ENCODE results near the gene CCRL2. TPM values are rescaled to one million over a fixed set of nuclear protein-coding genes. Genes with fewer than 3 reads are reported as not detected.

Gene CCRL2
- total and polyA plus RNA-seq, 8 donors = 0.24 to 2.2 (median 0.82) TPM

- FAIRE-seq (no peak), ATAC-seq (peak in 1 of 4 donors; percentile 24), DNase-seq (no peak)
- Histone ChIP-seq H3K27ac (no peak overlapping the region), H3K4me1 (peaks cover 0 to 5% (median 0%) of the 10 kb centered on the region in 3 donors), H3K4me3 (no peak overlapping the region), H3K9me3 (no peaks in the 10 kb centered on the region), H3K36me3 (no peaks in the 10 kb centered on the region), H3K27me3 (no peaks in the 10 kb centered on the region)
- intact Hi-C loops (cut with DNase I) = no loop called here
- no peak for TF ChIP-seq CTCF (IDR thresholded peaks at IDR 0.05)
- 81 to 85% methylated on average over 7 of the region's 7 CpGs for WGBS, 2 donors
Measured at GRCh38 chr3:46416811-46417510, 9.9 kb downstream of the CCRL2 start.

GRCh38 chr3:46417841-46418611 lies 11.0 kb downstream of the CCRL2 start:
- H3K27me3 ChIP-seq = no peaks in the 10 kb centered on the region
- WGBS, 2 donors = 84 to 86% methylated on average over 9 of the region's 9 CpGs
- ATAC-seq (no peak), DNase-seq (no peak), FAIRE-seq (no peak)
- H3K4me3 ChIP-seq = no peak overlapping the region
- TF ChIP-seq CTCF (IDR thresholded peaks at IDR 0.05) = no peak
- intact Hi-C loops (cut with DNase I) = no loop called here
- no peaks in the 10 kb centered on the region for H3K36me3 ChIP-seq
- H3K4me1 ChIP-seq = peaks cover 0 to 5% (median 0%) of the 10 kb centered on the region in 3 donors
- no peak overlapping the region for H3K27ac ChIP-seq
- no peaks in the 10 kb centered on the region for H3K9me3 ChIP-seq

GRCh38 chr3:46419816-46420215 lies 12.8 kb downstream of the CCRL2 start:
- no peaks in the 10 kb centered on the region for H3K36me3 ChIP-seq
- H3K4me3 ChIP-seq = no peak overlapping the region
- H3K9me3 ChIP-seq = no peaks in the 10 kb centered on the region
- H3K27ac ChIP-seq = no peak overlapping the region
- DNase-seq = no peak
- 94 to 99% methylated on average over 4 of the region's 4 CpGs for WGBS, 2 donors
- H3K4me1 ChIP-seq = peaks cover 0 to 5% (median 0%) of the 10 kb centered on the region in 3 donors
- ATAC-seq = no peak
- intact Hi-C loops (cut with DNase I) = no loop called here
- no peak for TF ChIP-seq CTCF (IDR thresholded peaks at IDR 0.05)
- H3K27me3 ChIP-seq = no peaks in the 10 kb centered on the region
- no peak for FAIRE-seq

- TF ChIP-seq CTCF (IDR thresholded peaks at IDR 0.05) = no peak
- no peak for DNase-seq
- WGBS, 2 donors = 93 to 95% methylated on average over 2 of the region's 2 CpGs
- H3K4me1 ChIP-seq = peaks cover 0 to 5% (median 0%) of the 10 kb centered on the region in 3 donors
- no peaks in the 10 kb centered on the region for H3K9me3 ChIP-seq
- intact Hi-C loops (cut with DNase I) = no loop called here
- H3K36me3 ChIP-seq = no peaks in the 10 kb centered on the region
- H3K4me3 ChIP-seq = no peak overlapping the region
- H3K27ac ChIP-seq = no peak overlapping the region
- H3K27me3 ChIP-seq = no peaks in the 10 kb centered on the region
- no peak for FAIRE-seq
- no peak for ATAC-seq
Measured at GRCh38 chr3:46420931-46421330, 13.9 kb downstream of the CCRL2 start.

GRCh38 chr3:46422617-46423016 lies 15.6 kb downstream of the CCRL2 start:
- intact Hi-C loops (cut with DNase I) = no loop called here
- ATAC-seq = no peak
- WGBS, 2 donors = 93 to 97% methylated on average over 6 of the region's 6 CpGs

More at GRCh38 chr3:46422617-46423016, 15.6 kb downstream of the CCRL2 start:
- no peaks in the 10 kb centered on the region for H3K4me1 ChIP-seq
- FAIRE-seq = no peak
- no peaks in the 10 kb centered on the region for H3K27me3 ChIP-seq
- H3K36me3 ChIP-seq = no peaks in the 10 kb centered on the region
- no peak overlapping the region for H3K4me3 ChIP-seq
- no peak for DNase-seq
- no peak for TF ChIP-seq CTCF (IDR thresholded peaks at IDR 0.05)
- no peaks in the 10 kb centered on the region for H3K9me3 ChIP-seq
- H3K27ac ChIP-seq = no peak overlapping the region
